Testis (tissue), 3 donors: Measurements from ENCODE around the gene SLC16A11. TPM values are rescaled to one million over a fixed set of nuclear protein-coding genes. Genes with fewer than 3 reads are reported as not detected.

Experiments used
- DNase-seq: peaks from one replicate; pipeline ENCODE4 v3.0.0-alpha.2; 2019
- H3K27ac ChIP-seq, 2 donors: fragments of 200-600 bp; sonication (generic); one replicate each; pipeline ENCODE4 v1.5.1; 2019
- H3K27me3 ChIP-seq: fragments of 200-600 bp; sonication (generic); one replicate; pipeline ENCODE4 v1.5.1; 2019
- H3K36me3 ChIP-seq: fragments of 200-600 bp; sonication (generic); one replicate; pipeline ENCODE4 v1.5.1; 2017; ENCODE audit warnings: low read depth; ENCODE audit errors: missing control alignments
- H3K4me1 ChIP-seq: fragments of 200-600 bp; sonication (generic); one replicate; pipeline ENCODE4 v1.5.1; 2019
- H3K4me3 ChIP-seq, 2 donors: fragments of 200-600 bp; sonication (generic); one replicate each; pipeline ENCODE4 v1.5.1; 2017 to 2019
- H3K9me3 ChIP-seq: fragments of 200-600 bp; sonication (generic); one replicate; pipeline ENCODE4 v1.5.1; 2017
- CTCF ChIP-seq, 3 experiments: fragments of 450-650 bp in 2 of 3; fragments of 200-600 bp in 1 of 3; sonication (generic) in 1 of 3; IDR thresholded peaks; one replicate each; pipeline ENCODE4 v1.5.1; 2016 to 2019; ENCODE audit warnings: antibody characterized with exemption in 3 of 3, mild to moderate bottlenecking in 2 of 3, moderate library complexity in 1 of 3
- POLR2A ChIP-seq: fragments of 450-650 bp; IDR thresholded peaks from one replicate; pipeline ENCODE4 v1.6.1; 2017; ENCODE audit warnings: antibody characterized with exemption, mild to moderate bottlenecking, moderate library complexity
- WGBS, 2 donors: methylation state at CpG; one replicate each; pipeline ENCODE4 v1.1.5; 2018; 5-methylcytosine and 5-hydroxymethylcytosine counted together
- intact Hi-C: fragments of 100-400 bp; cut with DNase I; formaldehyde crosslinking; loops from one replicate; pipeline ENCODE4 v1.15.1; 2023; ENCODE audit warnings: low total_unique reads
- polyA plus RNA-seq: library from polyadenylated mRNA; stranded (reverse); fragments of 350-450 nt; fragmentation: Illumina TruSeq; extraction: RNeasy Lipid Tissue Mini Kit (QIAGEN cat#74804); gene quantifications from one replicate; pipeline ENCODE4 v1.2.3, GENCODE V29; 2014; ENCODE audit warnings: low read depth, low replicate concordance; ENCODE audit not compliant: insufficient read depth
- total RNA-seq, 2 donors: library from RNA; depleted of rRNA; stranded (reverse); fragments of >200 nt; gene quantifications; one replicate each; pipeline ENCODE4 v1.2.3, GENCODE V29; 2016

SLC16A11 gene
- total and polyA plus RNA-seq, 3 donors from 2014 or later = 0.55 to 3.0 (median 2.0) TPM

- Histone ChIP-seq H3K9me3 (no peaks in the 10 kb centered on the region), H3K36me3 (no peaks in the 10 kb centered on the region), H3K27ac (no peak overlapping the region), H3K27me3 (no peaks in the 10 kb centered on the region), H3K4me3 (no peak overlapping the region), H3K4me1 (no peaks in the 10 kb centered on the region)
- TF ChIP-seq POLR2A = no peak
- TF ChIP-seq CTCF (IDR thresholded peaks at IDR 0.05) = no peak
- intact Hi-C loops = loop anchor here (10.0 kb wide), 1 partner anchor 339 kb away; no protein-coding TSS in a partner anchor
- 90 to 95% methylated on average over 2 of the region's 2 CpGs for WGBS, 2 donors
- no peak for DNase-seq
Measured at GRCh38 chr17:7003745-7004144, 40.1 kb downstream of the SLC16A11 start.

- H3K27me3 ChIP-seq = no peaks in the 10 kb centered on the region
- intact Hi-C loops = loop anchor here (10.0 kb wide), 1 partner anchor 338 kb away; no protein-coding TSS in a partner anchor
Measured at GRCh38 chr17:7002288-7003047, 41.4 kb downstream of the SLC16A11 start.

GRCh38 chr17:7001318-7001961, 42.5 kb downstream of the SLC16A11 start:
- no peaks in the 10 kb centered on the region for H3K4me1 ChIP-seq
- no peaks in the 10 kb centered on the region for H3K36me3 ChIP-seq
- 72 to 80% methylated on average over 10 of the region's 10 CpGs for WGBS, 2 donors
- no peak overlapping the region for H3K4me3 ChIP-seq
- no peak for DNase-seq
- H3K27me3 ChIP-seq = no peaks in the 10 kb centered on the region
- intact Hi-C loops = loop anchor here (10.0 kb wide), 1 partner anchor 337 kb away; no protein-coding TSS in a partner anchor
- no peak overlapping the region for H3K27ac ChIP-seq
- TF ChIP-seq CTCF (IDR thresholded peaks at IDR 0.05) (peak in 1 of 3 experiments; percentile 54), POLR2A (no peak)
- H3K9me3 ChIP-seq = no peaks in the 10 kb centered on the region

More at GRCh38 chr17:7002288-7003047, 41.4 kb downstream of the SLC16A11 start:
- no peak for TF ChIP-seq CTCF (IDR thresholded peaks at IDR 0.05)
- no peak for TF ChIP-seq POLR2A
- DNase-seq = no peak
- no peaks in the 10 kb centered on the region for H3K9me3 ChIP-seq
- H3K27ac ChIP-seq = no peak overlapping the region
- WGBS, 2 donors = 94 to 95% methylated on average over 6 of the region's 6 CpGs
- H3K36me3 ChIP-seq = no peaks in the 10 kb centered on the region
- H3K4me3 ChIP-seq = no peak overlapping the region
- no peaks in the 10 kb centered on the region for H3K4me1 ChIP-seq

GRCh38 chr17:6998855-6999508, 44.9 kb downstream of the SLC16A11 start:
- DNase-seq = no peak
- intact Hi-C loops = no loop called here
- H3K27me3 ChIP-seq = no peaks in the 10 kb centered on the region
- WGBS, 2 donors = 82 to 89% methylated on average over 11 of the region's 11 CpGs
- no peak overlapping the region for H3K27ac ChIP-seq
- no peak overlapping the region for H3K4me3 ChIP-seq
- no peaks in the 10 kb centered on the region for H3K36me3 ChIP-seq
- no peak for TF ChIP-seq POLR2A
- no peak for TF ChIP-seq CTCF (IDR thresholded peaks at IDR 0.05)
- no peaks in the 10 kb centered on the region for H3K9me3 ChIP-seq
- H3K4me1 ChIP-seq = no peaks in the 10 kb centered on the region
